Lower leg skin (tissue), 4 donors: ENCODE measurements around the gene PLEKHA8. TPM values are rescaled to one million over a fixed set of nuclear protein-coding genes. Genes with fewer than 3 reads are reported as not detected.

ENCODE experiments used
- DNase-seq, 2 donors: peaks; one replicate each; pipeline ENCODE4 v3.0.0-alpha.2; 2019; ENCODE audit warnings: low spot score in 2 of 2
- H3K4me3 ChIP-seq: fragments of 200-600 bp; sonication (generic); 2 replicates; pipeline ENCODE4 v1.5.1; 2017; ENCODE audit warnings: mild to moderate bottlenecking, low read depth; ENCODE audit not compliant: poor library complexity, severe bottlenecking
- POLR2A ChIP-seq, 2 donors: fragments of 450-650 bp; IDR thresholded peaks; one replicate each; pipeline ENCODE4 v1.6.1; 2016 to 2017; ENCODE audit warnings: antibody characterized with exemption in 2 of 2, mild to moderate bottlenecking in 1 of 2, moderate library complexity in 1 of 2
- WGBS, 2 donors: methylation state at CpG; one replicate each; pipeline ENCODE4 v1.1.5; 2018; 5-methylcytosine and 5-hydroxymethylcytosine counted together
- intact Hi-C: fragments of 100-400 bp; cut with DNase I; formaldehyde crosslinking; loops from one replicate; pipeline ENCODE4 v1.15.0; 2023; ENCODE audit warnings: low total_unique reads
- total RNA-seq, 4 donors: library from RNA; depleted of rRNA; stranded (reverse); fragments of >200 nt; gene quantifications; one replicate each; pipeline ENCODE4 v1.1.0, GENCODE V29; 2016
- TF ChIP-seq, protein P1 (sequence below), 3 donors: fragments of 450-650 bp; IDR thresholded peaks; one replicate each; pipeline ENCODE4 v1.5.1; 2016; ENCODE audit warnings: antibody characterized with exemption in 3 of 3, mild to moderate bottlenecking in 3 of 3, moderate library complexity in 2 of 3

The PLEKHA8 gene
- total RNA-seq, 4 donors from 2014 or later, result 6.0 to 10.9 (median 6.5) TPM

DNA sequence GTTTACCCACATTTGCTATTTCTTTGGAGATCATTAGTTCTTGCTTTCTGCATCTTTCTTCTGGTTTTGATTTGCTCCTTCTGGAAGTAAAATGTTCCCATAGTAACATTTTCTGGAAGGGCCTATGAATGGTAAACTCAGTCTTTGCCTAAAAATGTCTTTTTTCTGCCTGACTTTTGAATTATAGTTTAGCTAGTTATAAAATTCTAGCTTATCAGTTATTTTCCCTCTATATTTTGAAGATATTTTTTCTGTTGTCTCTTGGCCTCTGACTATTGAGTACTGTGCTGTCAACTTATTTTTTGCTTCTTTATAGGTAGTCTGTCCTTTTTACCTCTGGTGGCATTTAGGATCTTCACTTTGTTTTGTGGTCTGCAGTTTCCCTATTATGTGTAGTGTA lies 84.9 kb downstream of the PLEKHA8 start:
- H3K4me3 ChIP-seq, result no peak overlapping the region
- DNase-seq, result no peak
- intact Hi-C loops, result no loop called here
- TF ChIP-seq, protein P1, sequence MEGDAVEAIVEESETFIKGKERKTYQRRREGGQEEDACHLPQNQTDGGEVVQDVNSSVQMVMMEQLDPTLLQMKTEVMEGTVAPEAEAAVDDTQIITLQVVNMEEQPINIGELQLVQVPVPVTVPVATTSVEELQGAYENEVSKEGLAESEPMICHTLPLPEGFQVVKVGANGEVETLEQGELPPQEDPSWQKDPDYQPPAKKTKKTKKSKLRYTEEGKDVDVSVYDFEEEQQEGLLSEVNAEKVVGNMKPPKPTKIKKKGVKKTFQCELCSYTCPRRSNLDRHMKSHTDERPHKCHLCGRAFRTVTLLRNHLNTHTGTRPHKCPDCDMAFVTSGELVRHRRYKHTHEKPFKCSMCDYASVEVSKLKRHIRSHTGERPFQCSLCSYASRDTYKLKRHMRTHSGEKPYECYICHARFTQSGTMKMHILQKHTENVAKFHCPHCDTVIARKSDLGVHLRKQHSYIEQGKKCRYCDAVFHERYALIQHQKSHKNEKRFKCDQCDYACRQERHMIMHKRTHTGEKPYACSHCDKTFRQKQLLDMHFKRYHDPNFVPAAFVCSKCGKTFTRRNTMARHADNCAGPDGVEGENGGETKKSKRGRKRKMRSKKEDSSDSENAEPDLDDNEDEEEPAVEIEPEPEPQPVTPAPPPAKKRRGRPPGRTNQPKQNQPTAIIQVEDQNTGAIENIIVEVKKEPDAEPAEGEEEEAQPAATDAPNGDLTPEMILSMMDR (IDR thresholded peaks at IDR 0.05), result no peak
- no peak for TF ChIP-seq POLR2A (IDR thresholded peaks at IDR 0.05)

DNA sequence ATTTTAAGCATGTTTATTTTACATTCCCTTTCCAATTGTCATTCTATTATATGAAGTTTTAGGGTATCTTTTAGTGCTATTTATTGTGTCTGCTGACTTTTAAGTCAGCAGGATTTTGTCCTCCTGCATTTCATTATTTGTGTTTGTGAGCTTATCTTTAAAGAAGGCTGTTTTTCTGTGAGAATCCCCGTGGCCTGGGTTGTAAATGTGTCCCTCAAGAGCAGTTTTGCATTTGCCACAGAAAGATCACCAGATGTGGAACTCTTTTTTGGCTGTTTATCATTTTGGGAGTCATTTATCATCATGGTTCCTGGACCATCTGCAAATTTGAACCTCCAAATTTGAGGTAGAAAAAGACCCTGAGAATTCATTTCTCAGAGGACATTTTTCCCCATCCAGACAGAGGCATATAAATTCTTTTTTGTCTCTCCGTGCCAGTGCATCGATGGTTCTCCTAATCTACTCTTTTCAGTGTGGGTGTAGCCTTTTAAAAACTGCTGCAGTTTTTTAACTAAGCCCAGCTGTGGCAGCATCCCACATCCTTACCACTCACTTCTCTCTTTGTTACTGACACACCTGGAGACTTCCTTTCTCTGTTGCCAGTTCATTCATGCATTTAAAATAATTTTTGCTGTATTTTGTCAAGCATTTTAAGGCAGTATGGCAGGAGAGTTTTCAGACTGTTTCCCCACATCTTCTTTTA lies 86.5 kb downstream of the PLEKHA8 start:
- H3K4me3 ChIP-seq, result no peak overlapping the region
- intact Hi-C loops, result no loop called here
- 43 to 61% methylated on average over 3 of the region's 3 CpGs for WGBS, 2 donors
- TF ChIP-seq, protein P1 (IDR thresholded peaks at IDR 0.05), result no peak
- TF ChIP-seq POLR2A (IDR thresholded peaks at IDR 0.05), result no peak
- no peak for DNase-seq

DNA sequence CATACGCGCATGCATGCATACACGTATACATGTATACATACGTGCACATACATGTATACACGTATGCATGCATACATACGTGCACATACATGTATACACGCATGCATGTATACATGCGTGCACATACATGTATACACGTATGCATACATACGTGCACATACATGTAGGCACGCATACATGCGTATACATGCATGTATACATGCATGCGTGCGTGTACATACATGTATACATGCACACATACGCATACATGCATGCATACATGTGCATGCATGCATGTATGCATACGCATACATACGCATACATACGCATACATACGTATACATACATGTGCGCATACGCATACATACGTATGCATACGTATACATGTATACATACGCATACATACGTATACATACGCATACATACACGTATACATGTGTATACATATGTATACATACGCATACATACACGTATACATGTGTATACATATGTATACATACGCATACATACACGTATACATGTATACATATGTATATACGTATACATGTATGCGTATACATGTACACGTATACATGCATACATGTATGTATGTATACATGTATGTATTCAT lies 87.6 kb downstream of the PLEKHA8 start:
- no peak for DNase-seq
- intact Hi-C loops, result no loop called here
- 87 to 88% methylated on average over 34 of the region's 34 CpGs for WGBS, 2 donors
- TF ChIP-seq POLR2A (IDR thresholded peaks at IDR 0.05), result no peak
- TF ChIP-seq, protein P1 (IDR thresholded peaks at IDR 0.05), result no peak
- no peak overlapping the region for H3K4me3 ChIP-seq

DNA sequence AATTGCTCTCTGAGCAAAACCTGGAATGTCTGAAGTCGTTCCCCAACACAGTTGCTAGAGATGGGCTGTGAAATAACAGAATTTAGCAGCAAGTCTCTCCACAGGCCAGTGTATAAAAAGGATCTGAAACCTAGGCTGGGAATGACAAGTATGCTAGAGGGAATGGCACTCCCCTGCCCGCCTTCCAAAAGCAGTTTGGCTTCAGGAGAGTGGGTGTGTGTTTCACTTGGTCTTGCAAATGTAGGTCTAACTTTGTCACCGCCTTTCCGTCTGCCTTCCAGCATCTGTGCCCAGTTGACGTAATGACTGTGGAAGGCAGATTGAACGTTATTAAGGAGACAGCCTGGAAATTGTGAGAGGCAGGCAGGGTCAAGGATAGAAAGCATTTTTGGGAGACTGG lies 88.6 kb downstream of the PLEKHA8 start:
- intact Hi-C loops, result no loop called here
- TF ChIP-seq, protein P1 (IDR thresholded peaks at IDR 0.05), result no peak
- TF ChIP-seq POLR2A (IDR thresholded peaks at IDR 0.05), result no peak
- no peak overlapping the region for H3K4me3 ChIP-seq
- DNase-seq, result no peak
- 24 to 37% methylated on average over 6 of the region's 6 CpGs for WGBS, 2 donors

DNA sequence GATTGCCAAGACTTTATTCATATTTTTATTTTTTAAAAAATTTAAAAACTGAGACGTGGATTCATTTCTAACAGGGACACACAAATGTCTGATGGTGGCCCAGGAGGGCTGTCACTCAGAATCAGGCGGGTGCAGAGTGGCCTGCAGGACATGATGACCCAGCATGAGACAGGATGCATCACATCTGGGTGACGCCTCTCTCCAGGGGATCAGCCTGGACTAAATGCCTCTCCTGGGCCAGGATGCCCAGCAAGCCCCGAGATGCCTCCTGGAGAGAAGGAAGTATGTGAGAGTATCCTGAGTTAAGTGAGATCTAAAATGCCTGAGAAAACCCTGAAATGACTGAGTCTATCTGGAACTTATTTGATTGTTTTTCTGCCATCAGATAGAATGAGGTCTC lies 89.7 kb downstream of the PLEKHA8 start:
- no peak for TF ChIP-seq POLR2A (IDR thresholded peaks at IDR 0.05)
- TF ChIP-seq, protein P1 (IDR thresholded peaks at IDR 0.05), result no peak
- no peak overlapping the region for H3K4me3 ChIP-seq
- 59 to 89% methylated on average over 4 of the region's 4 CpGs for WGBS, 2 donors
- no peak for DNase-seq
- intact Hi-C loops, result no loop called here
